HG02571 (cell line): ENCODE data around the gene DCTD.

ENCODE experiments used
- ATAC-seq: cut with Tn5 transposase; IDR thresholded peaks from one replicate; pipeline ENCODE4 v1.9.1; 2021; ENCODE audit warnings: mild to moderate bottlenecking, moderate library complexity; ENCODE audit not compliant: unreplicated experiment

DCTD gene

GRCh38 chr4:182843808-182844325 lies 73.3 kb downstream of the DCTD start:
- ATAC-seq: no peak

GRCh38 chr4:182842759-182843390 lies 74.3 kb downstream of the DCTD start:
- ATAC-seq: no peak

DNA sequence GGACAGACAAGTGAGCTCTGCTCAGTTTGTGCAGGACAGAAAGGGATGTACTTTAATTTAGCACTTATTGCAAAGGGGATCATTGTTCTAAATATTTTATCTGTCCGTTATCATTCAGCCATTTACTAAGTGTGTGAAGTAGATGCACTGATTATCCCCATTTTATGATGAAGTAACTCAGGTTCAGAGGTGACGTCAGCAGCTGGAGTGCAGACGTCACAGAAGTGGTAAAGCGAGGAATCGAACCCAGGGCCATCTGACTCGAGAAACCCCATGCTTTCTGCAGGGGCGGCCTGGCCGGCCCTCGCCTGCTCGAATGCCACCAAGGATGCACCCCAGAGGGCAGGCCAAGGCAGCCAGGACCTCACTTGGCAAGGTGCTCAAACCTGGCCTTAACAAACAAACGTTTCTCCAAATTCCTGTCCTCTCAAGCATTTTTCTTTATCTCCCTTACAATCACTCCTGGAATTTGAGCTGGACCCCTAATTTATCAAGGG lies 75.0 kb downstream of the DCTD start:
- ATAC-seq: no peak

GRCh38 chr4:182840108-182840507 lies 77.1 kb downstream of the DCTD start:
- ATAC-seq: no peak
